Measurements from ENCODE around the gene SDF4.
"Not testable (repeated sequence)": the region's sequence is repeated elsewhere in the genome, so short reads cannot be mapped to it uniquely, and the experiment has no call there.

The SDF4 gene

DNA sequence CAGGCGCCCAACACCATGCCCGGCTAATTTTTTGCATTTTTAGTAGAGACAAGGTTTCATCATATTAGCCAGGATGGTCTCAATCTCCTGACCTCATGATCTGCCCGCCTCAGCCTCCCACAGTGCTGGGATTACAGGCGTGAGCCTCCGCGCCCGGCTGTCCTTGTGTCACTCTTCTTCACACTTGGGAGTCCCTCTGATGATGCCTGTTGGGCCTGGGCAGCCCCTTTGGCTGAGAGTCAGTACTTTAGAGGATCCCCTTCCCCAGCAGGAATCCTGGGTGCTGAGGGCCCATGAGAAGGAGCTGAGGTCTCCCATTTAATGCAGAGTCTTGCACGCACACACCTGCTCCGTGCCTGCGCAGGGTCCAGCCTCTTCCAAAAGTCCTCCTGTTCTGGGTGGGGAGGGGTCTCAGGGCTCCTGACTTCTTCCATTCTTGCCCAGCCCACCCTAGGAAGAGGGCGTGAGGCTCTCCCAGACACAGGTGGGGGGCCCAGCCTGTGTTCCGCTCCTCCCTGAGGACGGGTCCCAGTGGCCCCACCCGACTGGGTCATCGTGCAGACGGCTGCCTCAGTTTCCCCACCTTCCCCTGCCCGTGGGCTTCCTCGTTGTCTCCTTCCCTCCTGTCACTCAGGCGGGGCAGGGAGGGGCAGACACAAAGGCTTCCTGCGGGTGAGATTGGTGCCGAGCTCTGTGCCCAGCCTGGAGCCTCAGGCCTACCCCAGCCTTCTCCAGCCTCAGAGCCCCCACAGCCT, 54.2 kb downstream of the SDF4 start:
- DNase-seq (ENCODE audit: low spot score): no peak

GRCh38 chr1:1176931-1177330, 54.9 kb downstream of the SDF4 start:
- no peak for DNase-seq (ENCODE audit: low spot score)

GRCh38 chr1:1176063-1176761, 55.6 kb downstream of the SDF4 start:
- not testable (repeated sequence) for DNase-seq (ENCODE audit: low spot score)

DNA sequence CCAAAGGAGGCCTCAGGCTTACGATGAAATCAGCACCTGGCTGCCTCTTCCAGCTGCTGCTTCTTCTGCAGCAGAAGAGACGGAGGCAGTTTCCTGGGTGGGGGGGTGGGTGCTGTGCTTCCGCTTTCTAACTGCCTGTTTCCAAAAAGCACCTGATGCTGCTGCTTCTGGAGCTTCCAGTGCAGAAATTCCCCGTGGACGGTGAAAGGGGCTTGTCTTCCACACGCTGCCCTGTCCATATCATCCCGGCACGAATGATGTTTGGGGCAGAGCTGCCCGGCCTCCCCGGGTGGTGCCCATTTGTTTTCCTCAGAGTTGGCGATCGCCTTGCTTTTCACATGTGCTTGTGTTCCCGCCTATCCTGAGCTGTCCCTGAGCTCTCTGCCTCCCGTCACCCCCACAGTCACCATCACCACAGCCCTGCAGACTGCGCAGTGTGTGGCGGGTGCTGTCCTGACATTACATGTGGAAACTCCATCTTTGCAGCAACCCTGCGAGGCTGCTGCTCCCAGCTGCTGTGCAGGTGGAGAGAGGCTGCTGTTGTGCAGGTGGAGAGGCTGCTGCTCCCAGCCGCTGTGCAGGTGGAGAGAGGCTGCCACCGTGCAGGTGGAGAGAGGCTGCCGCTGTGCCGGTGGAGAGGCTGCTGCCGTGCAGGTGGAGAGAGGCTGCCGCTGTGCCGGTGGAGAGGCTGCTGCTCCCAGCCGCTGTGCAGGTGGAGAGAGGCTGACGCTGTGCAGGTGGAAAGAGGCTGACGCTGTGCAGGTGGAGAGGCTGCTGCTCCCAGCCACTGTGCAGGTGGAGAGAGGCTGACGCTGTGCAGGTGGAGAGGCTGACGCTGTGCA, 56.4 kb downstream of the SDF4 start:
- no peak for DNase-seq (ENCODE audit: low spot score)

DNA sequence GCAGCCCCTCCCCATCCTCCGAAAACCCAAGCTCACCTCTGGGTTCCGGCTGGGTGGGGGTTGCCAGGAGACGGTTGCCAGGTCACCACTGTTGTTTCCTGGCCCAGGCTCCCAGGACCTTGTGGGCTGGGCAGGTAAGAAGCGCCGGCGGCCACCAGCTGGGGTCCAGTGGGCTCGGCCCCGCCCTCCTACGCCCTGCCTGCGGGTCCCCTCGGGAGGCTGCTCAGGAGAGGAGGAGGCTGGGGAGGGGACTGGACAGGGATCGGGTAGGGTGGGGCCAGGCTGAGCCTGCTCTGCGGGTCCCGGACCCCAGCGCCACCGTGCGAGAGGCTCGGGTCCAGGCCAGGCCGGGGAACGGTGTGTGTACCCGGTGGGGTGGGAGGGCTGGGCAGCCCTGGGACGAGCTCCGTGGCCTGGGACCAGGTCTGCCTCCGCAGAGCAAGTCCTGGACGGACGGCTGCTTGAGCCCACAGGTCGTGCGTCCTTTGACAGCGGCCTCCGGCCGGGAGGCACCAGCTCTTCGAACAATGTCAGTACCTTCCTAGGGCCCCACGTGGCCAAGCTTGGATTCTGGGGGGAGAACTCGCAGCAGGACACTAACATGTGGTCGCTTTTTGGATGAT, 57.9 kb downstream of the SDF4 start, which contains the start of gene TTLL10:
TSS of gene TTLL10 (plus strand) at position 88 of the 623 bp plus-strand sequence. CDS start 5,336 bp downstream, outside the sequence.
- no peak for DNase-seq (ENCODE audit: low spot score)

DNA sequence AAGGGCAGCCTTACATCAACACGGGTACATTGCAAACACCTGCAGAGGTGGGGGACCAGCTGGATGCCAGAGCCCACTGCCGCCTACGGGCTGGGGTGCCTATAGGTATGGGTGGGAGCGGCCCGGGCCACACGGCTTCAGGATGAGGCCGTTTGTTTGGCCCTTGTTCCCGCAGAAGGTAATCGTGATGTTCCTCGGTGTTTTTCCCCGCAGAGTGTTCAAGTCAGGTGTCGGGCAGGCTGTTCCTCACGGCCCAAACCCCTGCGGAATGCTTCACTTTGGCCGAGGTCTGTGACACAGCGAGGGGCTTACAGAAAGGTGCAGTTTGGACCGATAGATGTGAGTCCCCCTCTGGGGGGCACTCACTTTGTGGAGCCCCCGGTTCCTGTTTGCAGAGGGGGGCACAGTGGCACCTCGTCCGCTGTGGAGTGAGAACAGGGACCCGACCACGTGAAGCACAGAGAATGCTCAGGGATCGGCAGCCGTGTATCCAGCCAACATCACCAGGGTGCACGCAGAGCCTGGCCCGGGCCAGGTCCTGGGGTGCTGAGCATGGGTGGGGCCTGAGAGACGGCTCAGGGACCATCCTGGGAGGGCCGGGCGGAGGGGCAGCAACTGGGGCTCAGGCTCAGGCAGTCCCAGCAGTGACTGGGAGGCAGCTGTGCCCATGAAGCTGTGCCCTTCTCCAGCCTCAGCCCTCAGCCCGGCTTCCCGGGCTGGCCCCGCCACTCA, 58.6 kb downstream of the SDF4 start:
- no peak for DNase-seq (ENCODE audit: low spot score)

- DNase-seq (ENCODE audit: low spot score): no peak
Measured at GRCh38 chr1:1171546-1172340, 60.1 kb downstream of the SDF4 start.

DNA sequence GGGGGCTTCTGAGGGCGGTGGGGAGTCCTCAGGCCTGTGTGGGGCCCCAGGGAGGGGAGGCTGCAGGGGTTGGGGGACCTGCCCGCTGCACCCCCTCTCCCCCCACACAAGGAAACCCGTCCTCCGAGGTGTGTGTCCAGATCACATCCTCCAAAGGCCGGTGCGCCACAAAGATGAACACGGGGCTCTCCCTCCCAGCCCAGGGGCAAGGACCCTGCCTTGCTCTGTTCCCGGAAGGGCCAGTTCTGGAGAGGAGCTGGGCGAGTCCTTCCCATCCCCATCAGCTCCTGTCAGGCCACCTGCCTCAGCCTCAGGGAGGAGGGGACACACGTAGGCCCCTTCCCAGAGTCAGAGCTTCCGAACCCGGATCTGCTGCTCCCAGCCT, 60.6 kb downstream of the SDF4 start:
- DNase-seq (ENCODE audit: low spot score): no peak

GRCh38 chr1:1170215-1171091, 61.3 kb downstream of the SDF4 start:
- DNase-seq (ENCODE audit: low spot score): no peak

- no peak for DNase-seq (ENCODE audit: low spot score)
Measured at GRCh38 chr1:1169429-1170214, 62.2 kb downstream of the SDF4 start.

DNA sequence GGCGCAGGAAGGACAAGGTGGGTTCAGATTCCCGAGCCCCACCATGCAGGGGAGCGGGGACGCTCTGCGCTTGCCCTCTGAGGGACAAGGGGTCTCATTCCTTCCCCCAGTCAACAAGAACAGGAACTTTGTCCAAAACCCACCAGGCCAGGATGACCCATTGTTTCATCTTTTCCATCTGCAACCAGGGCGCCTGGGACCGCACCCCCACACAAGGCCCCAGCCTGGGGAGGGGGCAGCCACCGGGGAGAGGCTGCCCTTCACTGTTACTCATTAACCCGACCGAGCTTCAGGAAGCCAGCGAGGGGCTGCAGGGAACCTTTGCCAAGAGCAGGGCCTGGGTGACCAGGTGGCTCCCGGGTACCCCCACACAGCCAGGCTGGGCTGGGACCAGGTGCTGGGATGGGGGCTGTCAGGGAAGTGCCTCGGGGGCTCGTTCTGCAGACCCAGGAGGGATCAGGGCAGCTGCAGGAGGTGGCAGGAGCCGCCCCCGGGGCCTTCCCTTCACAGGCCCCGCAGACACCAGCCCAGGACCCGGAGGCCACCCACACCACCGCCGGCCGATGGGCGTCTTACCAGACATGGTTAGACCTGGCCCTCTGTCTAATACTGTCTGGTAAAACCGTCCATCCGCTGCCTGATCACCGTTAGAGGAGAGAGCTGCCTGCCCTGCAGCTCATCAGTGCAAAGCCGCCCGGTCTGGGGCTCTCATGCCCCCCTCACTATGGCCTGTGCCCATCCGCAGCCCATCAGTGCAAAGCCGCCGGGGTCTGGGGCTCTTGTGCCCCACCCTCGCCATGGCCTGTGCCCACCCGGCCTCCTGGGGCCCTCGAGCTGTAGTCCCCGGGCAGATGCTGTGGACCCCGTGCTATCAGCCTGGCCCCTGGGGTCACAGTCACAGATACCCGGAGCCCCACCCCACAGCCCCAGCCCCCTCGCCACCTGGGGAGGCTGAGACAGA, 63.1 kb downstream of the SDF4 start:
- no peak for DNase-seq (ENCODE audit: low spot score)

- no peak for DNase-seq (ENCODE audit: low spot score)
Measured at GRCh38 chr1:1167841-1168450, 63.9 kb downstream of the SDF4 start.

DNA sequence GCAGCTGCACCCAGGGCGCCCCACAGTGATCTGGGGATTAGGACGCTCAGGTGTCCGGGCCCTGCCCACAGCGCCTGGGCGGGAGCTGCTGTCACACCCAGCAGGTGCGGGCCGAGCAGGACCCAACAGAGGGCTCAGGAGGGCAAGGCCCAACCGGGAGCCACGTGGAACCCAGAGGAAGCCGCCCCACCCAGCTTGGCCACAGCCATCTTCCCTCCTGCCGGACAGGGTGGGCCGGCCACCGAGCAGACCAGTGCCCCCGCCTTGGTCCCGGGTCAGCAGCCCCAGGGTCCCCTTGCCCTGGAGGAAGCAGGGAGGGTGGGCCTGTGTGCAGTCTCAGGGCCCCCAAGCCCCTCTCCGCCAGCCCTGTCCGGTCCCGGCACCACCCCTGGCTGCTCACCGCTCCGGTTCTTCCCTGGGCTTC, 64.4 kb downstream of the SDF4 start:
- DNase-seq (ENCODE audit: low spot score): no peak
